ENCODE results near the gene DCUN1D2.

Gene DCUN1D2

GRCh38 chr13:113518076-113518803 lies 27.7 kb upstream of the DCUN1D2 start:
- no peak for DNase-seq

- no peak for DNase-seq
Observed at GRCh38 chr13:113514847-113515246, 24.3 kb upstream of the DCUN1D2 start.

GRCh38 chr13:113513761-113514160 lies 23.2 kb upstream of the DCUN1D2 start:
- DNase-seq = no peak

GRCh38 chr13:113511361-113511760 lies 20.9 kb upstream of the DCUN1D2 start:
- no peak for DNase-seq

- no peak for DNase-seq
Observed at GRCh38 chr13:113510871-113511270, 20.4 kb upstream of the DCUN1D2 start.

- no peak for DNase-seq
Observed at GRCh38 chr13:113509989-113510388, 19.5 kb upstream of the DCUN1D2 start.

GRCh38 chr13:113508521-113509254 lies 18.2 kb upstream of the DCUN1D2 start:
- DNase-seq = no peak

GRCh38 chr13:113507505-113508345 lies 17.2 kb upstream of the DCUN1D2 start:
- DNase-seq = no peak

GRCh38 chr13:113506871-113507388 lies 16.4 kb upstream of the DCUN1D2 start:
- DNase-seq = no peak

- no peak for DNase-seq
Observed at GRCh38 chr13:113506025-113506685, 15.6 kb upstream of the DCUN1D2 start.

GRCh38 chr13:113502686-113503085 lies 12.2 kb upstream of the DCUN1D2 start:
- DNase-seq = no peak

- no peak for DNase-seq
Observed at GRCh38 chr13:113500530-113501265, 10.2 kb upstream of the DCUN1D2 start.

- DNase-seq = no peak
Observed at GRCh38 chr13:113499936-113500335, 9.4 kb upstream of the DCUN1D2 start.

GRCh38 chr13:113498905-113499304 lies 8.4 kb upstream of the DCUN1D2 start:
- no peak for DNase-seq

- DNase-seq = peak; percentile 4
Observed at GRCh38 chr13:113497217-113497616, 6.7 kb upstream of the DCUN1D2 start.

GRCh38 chr13:113495494-113496210 lies 5.1 kb upstream of the DCUN1D2 start:
- peak; percentile 1 for DNase-seq

GRCh38 chr13:113493315-113493951 lies 2.9 kb upstream of the DCUN1D2 start:
- DNase-seq = peak; percentile 76

- no peak for DNase-seq
Observed at GRCh38 chr13:113491982-113492381, 1.5 kb upstream of the DCUN1D2 start.

- peak; percentile 31 for DNase-seq
Observed at GRCh38 chr13:113491418-113491883, 940 bp upstream of the DCUN1D2 start.
